ENCODE data around the gene PPM1M.

The PPM1M gene

GRCh38 chr3:52236424-52236886 is 9.1 kb upstream of the PPM1M start:
- no peak for TF ChIP-seq MYC (IDR thresholded peaks at IDR 0.05; ENCODE audit: low read depth, low read length)
- TF ChIP-seq CTCF (IDR thresholded peaks at IDR 0.05; ENCODE audit: low read depth, low read length): no peak
- TF ChIP-seq MAX (IDR thresholded peaks at IDR 0.05; ENCODE audit: low read depth, low read length): no peak
- TF ChIP-seq POLR2A (IDR thresholded peaks at IDR 0.05; ENCODE audit: extremely low read depth, insufficient read length): no peak
- DNase-seq (ENCODE audit: low read depth): no peak
- no peak overlapping the region for H3K4me3 ChIP-seq (ENCODE audit: low read depth, low read length)

- DNase-seq (ENCODE audit: low read depth): no peak
- TF ChIP-seq POLR2A (IDR thresholded peaks at IDR 0.05; ENCODE audit: extremely low read depth, insufficient read length): no peak
- no peak for TF ChIP-seq CTCF (IDR thresholded peaks at IDR 0.05; ENCODE audit: low read depth, low read length)
- H3K4me3 ChIP-seq (ENCODE audit: low read depth, low read length): peak overlapping the region; percentile 34
These were observed 8.4 kb upstream of the PPM1M start for GRCh38 chr3:52237006-52237656.

GRCh38 chr3:52237657-52238172 is 7.8 kb upstream of the PPM1M start:
- DNase-seq (ENCODE audit: low read depth): peak; percentile 77
- no peak for TF ChIP-seq CTCF (IDR thresholded peaks at IDR 0.05; ENCODE audit: low read depth, low read length)
- no peak for TF ChIP-seq MAX (IDR thresholded peaks at IDR 0.05; ENCODE audit: low read depth, low read length)
- no peak for TF ChIP-seq MYC (IDR thresholded peaks at IDR 0.05; ENCODE audit: low read depth, low read length)
- no peak for TF ChIP-seq POLR2A (IDR thresholded peaks at IDR 0.05; ENCODE audit: extremely low read depth, insufficient read length)

GRCh38 chr3:52238193-52238760 is 7.3 kb upstream of the PPM1M start:
- no peak for DNase-seq (ENCODE audit: low read depth)
- TF ChIP-seq MYC (IDR thresholded peaks at IDR 0.05; ENCODE audit: low read depth, low read length): no peak
- peak; percentile 64; the same call in 1 of the 2 replicates for TF ChIP-seq MAX (IDR thresholded peaks at IDR 0.05; ENCODE audit: low read depth, low read length)
- peak overlapping the region; percentile 99 for H3K4me3 ChIP-seq (ENCODE audit: low read depth, low read length)

More at GRCh38 chr3:52237657-52238172, 7.8 kb upstream of the PPM1M start:
- peak overlapping the region; percentile 99 for H3K4me3 ChIP-seq (ENCODE audit: low read depth, low read length)

- peak within 1 kb of the TSS; percentile 99 for H3K4me3 ChIP-seq (ENCODE audit: low read depth, low read length)
- TF ChIP-seq MYC (IDR thresholded peaks at IDR 0.05; ENCODE audit: low read depth, low read length) (peak; percentile 31; the same call in 1 of the 2 replicates), POLR2A (IDR thresholded peaks at IDR 0.05; ENCODE audit: extremely low read depth, insufficient read length) (peak; percentile 92), CTCF (IDR thresholded peaks at IDR 0.05; ENCODE audit: low read depth, low read length) (peak; percentile 31), MAX (IDR thresholded peaks at IDR 0.05; ENCODE audit: low read depth, low read length) (no peak)
- peak; percentile 86 for DNase-seq (ENCODE audit: low read depth)
These were observed 6.5 kb upstream of the PPM1M start, which contains the start of gene TWF2 for GRCh38 chr3:52238761-52239701. Gene TWF2 (minus strand): TSS chr3:52239158. CDS start chr3:52239016, 142 bp downstream.

Data from NB4 (cell line).